Progenitor cell of endocrine pancreas (in vitro differentiated cells): ENCODE data around the gene PRRT2. TPM values are rescaled to one million over a fixed set of nuclear protein-coding genes. Genes with fewer than 3 reads are reported as not detected.
A peak's percentile ranks its signal among the peaks of the same experiment; 100 is the strongest.

Source experiments
- DNase-seq: peaks from one replicate; pipeline ENCODE4 v3.0.0; 2021; ENCODE audit warnings: low spot score; ENCODE audit not compliant: unreplicated experiment
- H3K27ac Mint-ChIP-seq: 2 replicates; pipeline ENCODE4 v1.8.0; 2021; ENCODE audit warnings: mild to moderate bottlenecking, moderate library complexity, mixed read lengths
- H3K27me3 Mint-ChIP-seq: 2 replicates; pipeline ENCODE4 v1.8.0; 2021; ENCODE audit warnings: mixed read lengths
- H3K36me3 Mint-ChIP-seq: 2 replicates; pipeline ENCODE4 v1.8.0; 2022; ENCODE audit warnings: mixed read lengths; ENCODE audit not compliant: insufficient read depth
- H3K4me1 Mint-ChIP-seq: 2 replicates; pipeline ENCODE4 v1.8.0; 2021; ENCODE audit warnings: low read depth, mixed read lengths
- H3K4me3 Mint-ChIP-seq: 2 replicates; pipeline ENCODE4 v1.8.0; 2021; ENCODE audit warnings: low read depth, mild to moderate bottlenecking, moderate library complexity, mixed read lengths
- H3K9me3 Mint-ChIP-seq: 2 replicates; pipeline ENCODE4 v1.8.0; 2021; ENCODE audit warnings: low read depth, mixed read lengths
- CTCF ChIP-seq: fragments of 200-600 bp; sonication (generic); IDR thresholded peaks from one replicate; pipeline ENCODE4 v1.5.0; 2021; ENCODE audit warnings: antibody characterized with exemption, mild to moderate bottlenecking; ENCODE audit not compliant: unreplicated experiment
- long read RNA-seq: library from polyadenylated mRNA; unstranded; transcript quantifications from one replicate; pipeline ENCODE4 v2.0.0, GENCODE V29; 2020
- total RNA-seq: library from RNA; stranded (reverse); gene quantifications from 2 replicates; pipeline ENCODE4 v1.2.1, GENCODE V29; 2021

Gene PRRT2
- 1.4 and 2.4 TPM in 2 replicates for total RNA-seq
- long read RNA-seq = 0 reads

DNA sequence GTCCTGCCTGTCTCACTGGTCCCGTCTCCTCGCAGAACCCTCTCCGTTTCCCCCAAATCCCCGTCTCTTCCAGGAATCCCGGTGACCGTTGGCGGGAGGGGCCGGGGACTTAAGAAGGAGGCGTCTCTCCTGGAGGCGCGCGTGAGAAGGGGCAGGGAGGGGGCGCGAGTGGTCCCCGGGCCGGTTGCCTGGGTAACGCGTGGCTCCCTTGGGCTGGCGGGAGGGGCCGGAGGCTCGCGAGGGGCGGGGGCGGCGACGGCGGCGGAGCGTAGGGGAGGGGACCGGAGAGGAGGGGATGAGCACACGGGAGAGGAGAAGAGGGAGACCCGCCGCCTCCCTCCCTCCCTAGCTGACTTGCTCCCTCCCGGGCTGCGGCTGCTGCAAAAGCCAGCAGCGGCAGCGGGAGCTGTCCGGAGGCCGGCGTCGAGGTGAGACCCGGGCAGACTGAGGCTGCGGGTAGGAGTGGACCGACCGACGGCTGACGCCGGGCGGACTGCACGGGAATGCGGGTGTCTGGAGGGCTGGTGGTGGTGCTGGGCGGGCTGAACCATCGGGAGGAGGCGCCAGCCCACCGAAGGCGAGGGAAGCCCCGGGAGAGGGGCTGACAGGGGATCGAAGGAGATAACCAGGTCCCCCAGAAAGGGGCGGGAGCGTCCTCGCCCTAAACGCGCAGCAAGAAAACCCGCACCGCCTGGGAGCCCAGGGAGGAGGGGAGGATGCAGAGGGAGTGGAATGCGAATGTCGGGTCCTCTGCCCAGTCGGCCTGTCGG is at the start of gene PRRT2:
Gene PRRT2, plus strand, starts transcription at position 298 of the 770 bp plus-strand sequence. CDS start 862 bp downstream, outside the sequence.
- Mint-ChIP-seq H3K4me1 (peaks cover 32% of the 10 kb centered on the region), H3K27me3 (peaks cover 14% of the 10 kb centered on the region), H3K27ac (peak within 1 kb of the TSS; percentile 88), H3K9me3 (no peaks in the 10 kb centered on the region), H3K36me3 (peaks cover 9% of the 10 kb centered on the region), H3K4me3 (peak within 1 kb of the TSS; percentile 59)
- no peak for TF ChIP-seq CTCF
- no peak for DNase-seq

GRCh38 chr16:29763326-29763725 is 48.7 kb upstream of the PRRT2 start:
- H3K4me3 Mint-ChIP-seq = no peak overlapping the region
- H3K27me3 Mint-ChIP-seq = no peaks in the 10 kb centered on the region
- H3K4me1 Mint-ChIP-seq = peaks cover 26% of the 10 kb centered on the region
- H3K27ac Mint-ChIP-seq = no peak overlapping the region
- no peak for DNase-seq
- H3K9me3 Mint-ChIP-seq = no peaks in the 10 kb centered on the region
- H3K36me3 Mint-ChIP-seq = no peaks in the 10 kb centered on the region
- no peak for TF ChIP-seq CTCF

GRCh38 chr16:29765167-29766032 is 46.6 kb upstream of the PRRT2 start:
- no peak for TF ChIP-seq CTCF
- Mint-ChIP-seq H3K9me3 (no peaks in the 10 kb centered on the region), H3K4me3 (peak overlapping the region; percentile 6), H3K4me1 (peaks cover 28% of the 10 kb centered on the region), H3K27me3 (no peaks in the 10 kb centered on the region), H3K36me3 (no peaks in the 10 kb centered on the region), H3K27ac (peak overlapping the region; percentile 84)
- peak; percentile 44 for DNase-seq

DNA sequence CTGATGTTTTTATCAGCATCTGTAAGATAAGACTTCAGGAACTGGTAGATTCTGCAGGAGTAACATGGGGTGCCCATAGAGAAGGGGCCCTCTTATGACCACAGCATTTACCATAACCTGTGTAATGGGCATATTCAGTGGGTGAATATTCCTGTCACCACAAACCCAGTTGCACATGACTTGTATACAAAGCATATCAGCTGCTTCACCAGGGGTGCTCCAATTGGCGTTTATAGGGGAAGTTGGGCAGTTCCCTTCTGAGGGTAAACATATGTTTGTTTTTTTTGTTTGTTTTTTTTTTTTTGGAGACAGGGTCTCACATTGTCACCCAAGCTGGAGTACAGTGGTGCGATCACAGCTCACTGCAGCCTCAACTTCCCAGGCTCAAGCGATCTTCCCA is 45.4 kb upstream of the PRRT2 start:
- H3K27me3 Mint-ChIP-seq = no peaks in the 10 kb centered on the region
- TF ChIP-seq CTCF = no peak
- peaks cover 24% of the 10 kb centered on the region for H3K4me1 Mint-ChIP-seq
- H3K36me3 Mint-ChIP-seq = no peaks in the 10 kb centered on the region
- H3K4me3 Mint-ChIP-seq = no peak overlapping the region
- no peak overlapping the region for H3K27ac Mint-ChIP-seq
- no peak for DNase-seq
- H3K9me3 Mint-ChIP-seq = no peaks in the 10 kb centered on the region

- no peak for TF ChIP-seq CTCF
- no peaks in the 10 kb centered on the region for H3K27me3 Mint-ChIP-seq
- peak overlapping the region; percentile 4 for H3K27ac Mint-ChIP-seq
- H3K4me3 Mint-ChIP-seq = no peak overlapping the region
- no peaks in the 10 kb centered on the region for H3K36me3 Mint-ChIP-seq
- no peaks in the 10 kb centered on the region for H3K9me3 Mint-ChIP-seq
- H3K4me1 Mint-ChIP-seq = peaks cover 25% of the 10 kb centered on the region
- DNase-seq = no peak
Measured at GRCh38 chr16:29767062-29767461, 44.9 kb upstream of the PRRT2 start.
